ENCODE data around the gene APBB2. TPM values are rescaled to one million over a fixed set of nuclear protein-coding genes. Genes with fewer than 3 reads are reported as not detected.
A peak's percentile ranks its signal among the peaks of the same experiment; 100 is the strongest.

APBB2 gene
- total and polyA plus RNA-seq, 2 experiments from 2014 or later = 35.8 to 74.8 TPM

DNA sequence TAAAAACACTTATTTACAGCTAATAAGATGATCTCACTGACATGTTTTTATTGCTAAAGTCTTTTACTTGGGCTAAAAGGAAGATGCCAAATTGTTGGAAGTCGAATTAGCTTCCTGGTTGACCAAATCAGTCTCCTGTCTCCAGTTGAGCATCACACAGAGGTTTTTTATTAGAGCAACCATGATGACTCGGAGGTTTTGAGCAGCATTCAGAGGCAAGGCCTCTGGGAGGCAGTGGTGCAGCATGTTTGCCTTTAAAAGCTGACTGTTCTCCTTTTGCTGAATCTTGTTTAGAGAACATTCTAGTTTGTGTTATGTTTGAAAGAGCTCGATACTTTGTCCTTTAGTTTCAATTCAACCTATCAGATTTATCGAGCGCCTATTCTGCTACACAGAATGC is 44.4 kb upstream of the APBB2 start:
- peaks cover 52% of the 10 kb centered on the region for H3K36me3 ChIP-seq (ENCODE audit: insufficient read depth)
- no peaks in the 10 kb centered on the region for H3K9me2 ChIP-seq (ENCODE audit: insufficient read depth)
- H3K27me3 Mint-ChIP-seq (ENCODE audit: insufficient read depth, low read depth, poor library complexity) = peaks cover 9% of the 10 kb centered on the region
- peak overlapping the region; percentile 97 for H3K4me3 Mint-ChIP-seq
- peak overlapping the region; percentile 78 for H3K4me2 ChIP-seq
- peak overlapping the region; percentile 65 for H3K4me3 ChIP-seq
- H3K27me3 ChIP-seq (ENCODE audit: insufficient read depth) = no peaks in the 10 kb centered on the region
- peaks cover 26% of the 10 kb centered on the region for H3K4me1 Mint-ChIP-seq
- peaks cover 40% of the 10 kb centered on the region for H3F3A ChIP-seq (replicated peaks; ENCODE audit: low read depth)
- TF ChIP-seq, protein P1, sequence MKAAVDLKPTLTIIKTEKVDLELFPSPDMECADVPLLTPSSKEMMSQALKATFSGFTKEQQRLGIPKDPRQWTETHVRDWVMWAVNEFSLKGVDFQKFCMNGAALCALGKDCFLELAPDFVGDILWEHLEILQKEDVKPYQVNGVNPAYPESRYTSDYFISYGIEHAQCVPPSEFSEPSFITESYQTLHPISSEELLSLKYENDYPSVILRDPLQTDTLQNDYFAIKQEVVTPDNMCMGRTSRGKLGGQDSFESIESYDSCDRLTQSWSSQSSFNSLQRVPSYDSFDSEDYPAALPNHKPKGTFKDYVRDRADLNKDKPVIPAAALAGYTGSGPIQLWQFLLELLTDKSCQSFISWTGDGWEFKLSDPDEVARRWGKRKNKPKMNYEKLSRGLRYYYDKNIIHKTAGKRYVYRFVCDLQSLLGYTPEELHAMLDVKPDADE (IDR thresholded peaks at IDR 0.05) = no peak
- TF ChIP-seq STAT1 (IDR thresholded peaks at IDR 0.05; ENCODE audit: unreplicated experiment) = no peak
- TF ChIP-seq, protein P2, sequence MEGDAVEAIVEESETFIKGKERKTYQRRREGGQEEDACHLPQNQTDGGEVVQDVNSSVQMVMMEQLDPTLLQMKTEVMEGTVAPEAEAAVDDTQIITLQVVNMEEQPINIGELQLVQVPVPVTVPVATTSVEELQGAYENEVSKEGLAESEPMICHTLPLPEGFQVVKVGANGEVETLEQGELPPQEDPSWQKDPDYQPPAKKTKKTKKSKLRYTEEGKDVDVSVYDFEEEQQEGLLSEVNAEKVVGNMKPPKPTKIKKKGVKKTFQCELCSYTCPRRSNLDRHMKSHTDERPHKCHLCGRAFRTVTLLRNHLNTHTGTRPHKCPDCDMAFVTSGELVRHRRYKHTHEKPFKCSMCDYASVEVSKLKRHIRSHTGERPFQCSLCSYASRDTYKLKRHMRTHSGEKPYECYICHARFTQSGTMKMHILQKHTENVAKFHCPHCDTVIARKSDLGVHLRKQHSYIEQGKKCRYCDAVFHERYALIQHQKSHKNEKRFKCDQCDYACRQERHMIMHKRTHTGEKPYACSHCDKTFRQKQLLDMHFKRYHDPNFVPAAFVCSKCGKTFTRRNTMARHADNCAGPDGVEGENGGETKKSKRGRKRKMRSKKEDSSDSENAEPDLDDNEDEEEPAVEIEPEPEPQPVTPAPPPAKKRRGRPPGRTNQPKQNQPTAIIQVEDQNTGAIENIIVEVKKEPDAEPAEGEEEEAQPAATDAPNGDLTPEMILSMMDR (conservative IDR thresholded peaks at IDR 0.05; ENCODE audit: low read depth in 2 of 2) = peak; percentile 25 to 47
- peaks cover 32% of the 10 kb centered on the region for H4K20me1 ChIP-seq (replicated peaks; ENCODE audit: insufficient read depth)
- no peak overlapping the region for H2AFZ ChIP-seq
- DNase-seq (ENCODE audit: low spot score) = peak; percentile 63
- no peaks in the 10 kb centered on the region for H3K9me3 Mint-ChIP-seq
- 0 out of 2 replicates have a peak overlapping the region, but pooled peaks have one; percentile 67 for H3K27ac ChIP-seq (ENCODE audit: low read depth)
- peak overlapping the region; percentile 97 for H3K27ac Mint-ChIP-seq
- no peak for ATAC-seq
- peaks cover 41% of the 10 kb centered on the region for H3K79me2 ChIP-seq (replicated peaks; ENCODE audit: insufficient read depth)
- H3K36me3 Mint-ChIP-seq (ENCODE audit: low read depth) = peaks cover 61% of the 10 kb centered on the region
- peaks cover 23% of the 10 kb centered on the region for H3K4me1 ChIP-seq (ENCODE audit: insufficient read depth)

DNA sequence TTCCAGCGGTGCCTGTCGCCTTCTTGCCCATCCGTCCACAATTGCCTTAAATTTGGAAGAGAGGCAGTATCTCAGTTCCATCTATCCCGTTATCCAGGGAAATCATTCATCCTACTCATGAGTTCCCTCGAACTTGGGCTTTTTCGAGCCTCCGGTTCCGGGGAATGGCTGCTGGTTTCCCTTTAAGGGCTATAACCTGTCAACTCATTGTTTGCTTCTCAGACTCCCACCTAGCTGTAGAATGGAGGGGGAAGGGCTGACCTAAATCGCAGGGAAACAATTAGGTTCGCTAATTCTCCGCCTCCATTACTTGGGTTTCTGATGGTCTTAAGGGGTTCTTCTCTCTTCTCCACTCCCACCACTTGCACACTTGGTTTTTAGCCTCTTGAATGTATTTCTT is 43.6 kb upstream of the APBB2 start:
- Mint-ChIP-seq H3K36me3 (ENCODE audit: low read depth) (peaks cover 54% of the 10 kb centered on the region), H3K4me1 (peaks cover 26% of the 10 kb centered on the region), H3K9me3 (peaks cover 3% of the 10 kb centered on the region; the same call in 1 of the 3 replicates), H3K4me3 (peak overlapping the region; percentile 97), H3K27me3 (ENCODE audit: insufficient read depth, low read depth, poor library complexity) (peaks cover 9% of the 10 kb centered on the region), H3K27ac (peak overlapping the region; percentile 97)
- Histone ChIP-seq H3K79me2 (replicated peaks; ENCODE audit: insufficient read depth) (peaks cover 41% of the 10 kb centered on the region), H3K4me3 (peak overlapping the region; percentile 65), H3K9me2 (ENCODE audit: insufficient read depth) (no peaks in the 10 kb centered on the region), H2AFZ (no peak overlapping the region), H3K4me1 (ENCODE audit: insufficient read depth) (peaks cover 23% of the 10 kb centered on the region), H4K20me1 (replicated peaks; ENCODE audit: insufficient read depth) (peaks cover 28% of the 10 kb centered on the region), H3K36me3 (ENCODE audit: insufficient read depth) (peaks cover 44% of the 10 kb centered on the region), H3K27me3 (ENCODE audit: insufficient read depth) (no peaks in the 10 kb centered on the region), H3F3A (replicated peaks; ENCODE audit: low read depth) (peaks cover 31% of the 10 kb centered on the region; the same call in 1 of the 2 replicates), H3K27ac (ENCODE audit: low read depth) (peak overlapping the region; percentile 71; the same call in 1 of the 2 replicates), H3K4me2 (peak overlapping the region; percentile 78)
- no peak for TF ChIP-seq JUNB (IDR thresholded peaks at IDR 0.05; ENCODE audit: unreplicated experiment)
- TF ChIP-seq POLR2AphosphoS5 (IDR thresholded peaks at IDR 0.05; ENCODE audit: low read depth) = 0 out of 2 replicates have a peak, but pooled peaks have one; percentile 12
- TF ChIP-seq ZNF114 (CRISPR knock-in tag; IDR thresholded peaks at IDR 0.05) = no peak
- DNase-seq (ENCODE audit: low spot score) (no peak), ATAC-seq (peak; percentile 11)

DNA sequence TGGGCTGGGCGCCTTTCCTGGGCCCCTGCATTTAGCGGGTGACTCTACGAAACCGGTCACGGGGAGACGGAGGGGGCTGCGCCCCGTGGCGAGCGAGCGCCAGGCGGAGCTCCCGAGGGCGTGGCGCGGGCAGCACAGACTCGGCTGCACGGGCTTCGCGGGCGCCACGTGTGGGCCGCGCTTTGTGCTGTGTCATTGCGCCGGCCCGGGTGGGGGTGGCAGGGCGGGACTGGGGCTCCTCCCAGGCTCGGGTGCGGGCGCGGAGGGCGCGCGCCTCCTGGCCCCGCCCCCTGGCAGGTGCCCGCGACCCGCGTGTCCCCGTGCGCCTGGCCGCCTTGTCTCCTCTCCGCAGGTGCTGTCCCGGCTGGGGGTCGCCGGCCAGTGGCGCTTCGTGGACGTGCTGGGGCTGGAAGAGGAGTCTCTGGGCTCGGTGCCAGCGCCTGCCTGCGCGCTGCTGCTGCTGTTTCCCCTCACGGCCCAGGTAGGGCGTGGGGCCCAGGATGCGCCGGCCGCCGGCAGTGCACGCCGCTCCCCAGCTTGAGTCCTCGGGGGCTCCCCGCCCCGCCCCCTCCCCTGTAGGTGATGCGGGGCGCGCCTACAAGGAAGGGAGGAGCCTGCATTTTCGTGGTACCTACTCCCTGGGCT is 43.0 kb upstream of the APBB2 start:
- ATAC-seq = peak; percentile 64
- peak overlapping the region; percentile 97 for H3K27ac Mint-ChIP-seq
- no peaks in the 10 kb centered on the region for H3K9me2 ChIP-seq (ENCODE audit: insufficient read depth)
- peak; percentile 74 for DNase-seq (ENCODE audit: low spot score)
- H3K4me3 ChIP-seq = peak overlapping the region; percentile 65
- peaks cover 26% of the 10 kb centered on the region for H3K4me1 Mint-ChIP-seq
- H2AFZ ChIP-seq = no peak overlapping the region
- H3K27ac ChIP-seq (ENCODE audit: low read depth) = peak overlapping the region; percentile 86
- peak overlapping the region; percentile 97 for H3K4me3 Mint-ChIP-seq
- H3K27me3 Mint-ChIP-seq (ENCODE audit: insufficient read depth, low read depth, poor library complexity) = peaks cover 9% of the 10 kb centered on the region
- H3K27me3 ChIP-seq (ENCODE audit: insufficient read depth) = no peaks in the 10 kb centered on the region
- peak overlapping the region; percentile 78 for H3K4me2 ChIP-seq
- peaks cover 23% of the 10 kb centered on the region for H3K4me1 ChIP-seq (ENCODE audit: insufficient read depth)
- H3K36me3 ChIP-seq (ENCODE audit: insufficient read depth) = peaks cover 38% of the 10 kb centered on the region
- peak; percentile 10; the same call in 1 of the 2 replicates for TF ChIP-seq CREB1 (CRISPR knock-in tag; IDR thresholded peaks at IDR 0.05; ENCODE audit: low read depth)
- TF ChIP-seq, protein P3, sequence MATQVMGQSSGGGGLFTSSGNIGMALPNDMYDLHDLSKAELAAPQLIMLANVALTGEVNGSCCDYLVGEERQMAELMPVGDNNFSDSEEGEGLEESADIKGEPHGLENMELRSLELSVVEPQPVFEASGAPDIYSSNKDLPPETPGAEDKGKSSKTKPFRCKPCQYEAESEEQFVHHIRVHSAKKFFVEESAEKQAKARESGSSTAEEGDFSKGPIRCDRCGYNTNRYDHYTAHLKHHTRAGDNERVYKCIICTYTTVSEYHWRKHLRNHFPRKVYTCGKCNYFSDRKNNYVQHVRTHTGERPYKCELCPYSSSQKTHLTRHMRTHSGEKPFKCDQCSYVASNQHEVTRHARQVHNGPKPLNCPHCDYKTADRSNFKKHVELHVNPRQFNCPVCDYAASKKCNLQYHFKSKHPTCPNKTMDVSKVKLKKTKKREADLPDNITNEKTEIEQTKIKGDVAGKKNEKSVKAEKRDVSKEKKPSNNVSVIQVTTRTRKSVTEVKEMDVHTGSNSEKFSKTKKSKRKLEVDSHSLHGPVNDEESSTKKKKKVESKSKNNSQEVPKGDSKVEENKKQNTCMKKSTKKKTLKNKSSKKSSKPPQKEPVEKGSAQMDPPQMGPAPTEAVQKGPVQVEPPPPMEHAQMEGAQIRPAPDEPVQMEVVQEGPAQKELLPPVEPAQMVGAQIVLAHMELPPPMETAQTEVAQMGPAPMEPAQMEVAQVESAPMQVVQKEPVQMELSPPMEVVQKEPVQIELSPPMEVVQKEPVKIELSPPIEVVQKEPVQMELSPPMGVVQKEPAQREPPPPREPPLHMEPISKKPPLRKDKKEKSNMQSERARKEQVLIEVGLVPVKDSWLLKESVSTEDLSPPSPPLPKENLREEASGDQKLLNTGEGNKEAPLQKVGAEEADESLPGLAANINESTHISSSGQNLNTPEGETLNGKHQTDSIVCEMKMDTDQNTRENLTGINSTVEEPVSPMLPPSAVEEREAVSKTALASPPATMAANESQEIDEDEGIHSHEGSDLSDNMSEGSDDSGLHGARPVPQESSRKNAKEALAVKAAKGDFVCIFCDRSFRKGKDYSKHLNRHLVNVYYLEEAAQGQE (IDR thresholded peaks at IDR 0.05; ENCODE audit: unreplicated experiment) = no peak
- peaks cover 26% of the 10 kb centered on the region; the same call in 1 of the 2 replicates for H3F3A ChIP-seq (replicated peaks; ENCODE audit: low read depth)
- peaks cover 28% of the 10 kb centered on the region for H4K20me1 ChIP-seq (replicated peaks; ENCODE audit: insufficient read depth)
- peaks cover 51% of the 10 kb centered on the region for H3K36me3 Mint-ChIP-seq (ENCODE audit: low read depth)
- peaks cover 4% of the 10 kb centered on the region; the same call in 1 of the 3 replicates for H3K9me3 Mint-ChIP-seq
- peaks cover 41% of the 10 kb centered on the region for H3K79me2 ChIP-seq (replicated peaks; ENCODE audit: insufficient read depth)
